HG02943 (cell line): ENCODE data around the gene CD209.
"Not testable (repeated sequence)": the region's sequence is repeated elsewhere in the genome, so short reads cannot be mapped to it uniquely, and the experiment has no call there.

Experiments
- ATAC-seq: cut with Tn5 transposase; IDR thresholded peaks from one replicate; pipeline ENCODE4 v1.9.1; 2021; ENCODE audit warnings: mild to moderate bottlenecking, low read depth, moderate library complexity; ENCODE audit not compliant: unreplicated experiment

Gene CD209

GRCh38 chr19:7746903-7747884 is at the start of gene CD209:
Gene CD209 (minus strand): TSS chr19:7747534. CDS start chr19:7747511, 23 bp downstream.
- ATAC-seq = no peak

GRCh38 chr19:7795555-7796161 is 48.3 kb upstream of the CD209 start:
- no peak for ATAC-seq

- no peak for ATAC-seq
Measured at GRCh38 chr19:7793493-7793892, 46.2 kb upstream of the CD209 start.

GRCh38 chr19:7792701-7793100 is 45.4 kb upstream of the CD209 start:
- not testable (repeated sequence) for ATAC-seq

GRCh38 chr19:7792281-7792680 is 44.9 kb upstream of the CD209 start:
- no peak for ATAC-seq

GRCh38 chr19:7790416-7790815 is 43.1 kb upstream of the CD209 start:
- no peak for ATAC-seq

GRCh38 chr19:7789447-7789846 is 42.1 kb upstream of the CD209 start:
- no peak for ATAC-seq

GRCh38 chr19:7788933-7789323 is 41.6 kb upstream of the CD209 start:
- ATAC-seq = no peak

- ATAC-seq = no peak
Measured at GRCh38 chr19:7788178-7788932, 41.0 kb upstream of the CD209 start.

GRCh38 chr19:7787602-7788177 is 40.4 kb upstream of the CD209 start:
- ATAC-seq = no peak

- no peak for ATAC-seq
Measured at GRCh38 chr19:7787141-7787540, 39.8 kb upstream of the CD209 start.

- no peak for ATAC-seq
Measured at GRCh38 chr19:7784856-7785255, 37.5 kb upstream of the CD209 start.

GRCh38 chr19:7783991-7784423 is 36.7 kb upstream of the CD209 start:
- ATAC-seq = no peak

GRCh38 chr19:7781157-7781556 is 33.8 kb upstream of the CD209 start:
- no peak for ATAC-seq

- no peak for ATAC-seq
Measured at GRCh38 chr19:7779631-7780486, 32.5 kb upstream of the CD209 start.

GRCh38 chr19:7778081-7778480 is 30.7 kb upstream of the CD209 start:
- ATAC-seq = no peak

GRCh38 chr19:7775761-7776160 is 28.4 kb upstream of the CD209 start:
- ATAC-seq = no peak

- ATAC-seq = no peak
Measured at GRCh38 chr19:7773841-7774240, 26.5 kb upstream of the CD209 start.

- ATAC-seq = no peak
Measured at GRCh38 chr19:7772752-7773291, 25.5 kb upstream of the CD209 start.
